Measurements from ENCODE around the gene FSTL4. TPM values are rescaled to one million over a fixed set of nuclear protein-coding genes. Genes with fewer than 3 reads are reported as not detected.

Gene FSTL4
- total and polyA plus RNA-seq, 2 of the 4 experiments (the other 2 are of a cell fraction): 0.18 TPM; not detected in 1

DNA sequence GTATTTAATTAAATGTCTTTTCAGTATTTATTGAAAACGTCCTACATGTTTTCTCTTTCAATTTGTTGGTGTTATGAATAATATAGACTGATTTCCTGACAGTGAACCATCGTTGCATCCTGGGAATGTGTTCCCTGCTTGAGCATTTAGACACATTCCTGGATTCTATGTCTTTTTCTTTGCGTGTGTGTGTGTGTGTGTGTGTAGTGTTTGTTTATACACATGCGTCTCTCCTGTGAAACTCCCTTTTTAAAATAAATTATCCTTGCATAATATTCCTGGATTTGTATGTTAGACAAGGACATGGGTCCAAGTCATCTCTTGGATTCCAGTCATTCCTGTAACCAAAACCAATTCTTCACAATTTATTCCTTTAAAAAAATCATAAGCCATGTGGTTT is 407.1 kb downstream of the FSTL4 start:
- no peak overlapping the region for H4K5ac ChIP-seq (ENCODE audit: low read depth, low read length)
- no peak for TF ChIP-seq POLR2A (IDR thresholded peaks at IDR 0.05; ENCODE audit: low read depth, low read length)
- no peak for TF ChIP-seq RFX5 (IDR thresholded peaks at IDR 0.05; ENCODE audit: low read depth, low read length)
- no peak for TF ChIP-seq RAD21 (IDR thresholded peaks at IDR 0.05; ENCODE audit: low read length)
- no peak for TF ChIP-seq SMC3 (IDR thresholded peaks at IDR 0.05; ENCODE audit: low read depth, low read length)
- H3K23ac ChIP-seq (ENCODE audit: low read depth, low read length): no peak overlapping the region
- H2BK5ac ChIP-seq (ENCODE audit: low read depth, low read length, poor library complexity, severe bottlenecking): no peak overlapping the region
- ChIA-PET CTCF (interaction anchor here (0.7 to 1.2 kb wide), 2 partner anchors 57 to 144 kb away, joined by 3 to 4 read pairs; no protein-coding TSS in a partner anchor), POLR2A (ENCODE audit: unreplicated experiment) (no interaction called here)
- no CpG with 5 or more reads among the region's 4 CpGs for WGBS, 2 experiments (ENCODE audit: extremely low coverage in 2 of 2, insufficient read length in 1 of 2)
- peak; percentile 75 for ATAC-seq (ENCODE audit: low read depth)
- no peak overlapping the region for H3K56ac ChIP-seq (ENCODE audit: extremely low read depth, insufficient read depth, low read length)
- no TSS peak for BruUV-seq (replicated peaks)
- no peak overlapping the region for H3K9ac ChIP-seq (ENCODE audit: low read depth, low read length)
- peak; percentile 48 for DNase-seq
- no peak overlapping the region for H2BK15ac ChIP-seq (ENCODE audit: low read depth, low read length)
- in situ Hi-C loops (cut with MboI; ENCODE audit: low sequenced_read_pairs): no loop called here
- H3K27ac ChIP-seq (ENCODE audit: insufficient read depth, low read length): no peak overlapping the region
- peaks cover 2% of the 10 kb centered on the region; the same call in 1 of the 2 replicates for H3K4me1 ChIP-seq (ENCODE audit: control insufficient read depth, insufficient read depth, low read length)
- H2BK120ac ChIP-seq (ENCODE audit: low read depth, low read length): no peak overlapping the region
- H3K18ac ChIP-seq (ENCODE audit: low read depth, low read length): no peak overlapping the region
- no peak overlapping the region for H4K8ac ChIP-seq (ENCODE audit: low read depth in 2 of 2, low read length in 2 of 2)
- H2BK20ac ChIP-seq (ENCODE audit: low read depth, low read length): no peak overlapping the region
- peaks cover 19% of the 10 kb centered on the region for H3K27me3 ChIP-seq (ENCODE audit: control insufficient read depth, insufficient read depth, low read length)
- no peak overlapping the region for H2AK5ac ChIP-seq (ENCODE audit: low read depth, low read length)
- intact Hi-C loops (cut with micrococcal nuclease): no loop called here
- no peaks in the 10 kb centered on the region for H3K36me3 ChIP-seq (ENCODE audit: control insufficient read depth, insufficient read depth, low read length)
- no peak overlapping the region for H4K91ac ChIP-seq (ENCODE audit: insufficient read depth, low read depth, low read length)
- H3K14ac ChIP-seq (replicated peaks; ENCODE audit: low read depth, low read length): no peak overlapping the region
- no peak overlapping the region for H3K4ac ChIP-seq (ENCODE audit: low read depth, low read length)
- H3K79me1 ChIP-seq (ENCODE audit: low read depth in 1 of 2, low read length in 2 of 2): no peaks in the 10 kb centered on the region
- H3K9me3 ChIP-seq (ENCODE audit: control insufficient read depth, insufficient read depth, low read length): peaks cover 4% of the 10 kb centered on the region; the same call in 1 of the 2 replicates
- H3K4me3 ChIP-seq (ENCODE audit: insufficient read depth, low read depth, low read length): no peak overlapping the region
- no peaks in the 10 kb centered on the region for H4K20me1 ChIP-seq (ENCODE audit: insufficient read depth, low read length)
- dilution Hi-C loops (cut with HindIII; ENCODE audit: low sequenced_read_pairs, unreplicated experiment): no loop called here
- no peak overlapping the region for H2AK9ac ChIP-seq (replicated peaks; ENCODE audit: low read depth, low read length, poor library complexity)
- no peak overlapping the region for H3K4me2 ChIP-seq (ENCODE audit: low read depth, low read length)
- H2AFZ ChIP-seq (replicated peaks; ENCODE audit: low read length, poor library complexity): no peak overlapping the region
- H3K9me1 ChIP-seq (ENCODE audit: insufficient read depth, low read length): no peaks in the 10 kb centered on the region

All from IMR-90 (cell line).